SK-N-SH (cell line): Measurements from ENCODE around the gene CFAP97. TPM values are rescaled to one million over a fixed set of nuclear protein-coding genes. Genes with fewer than 3 reads are reported as not detected.

Source experiments
- CTCF ChIA-PET: fragments of 300-600, 350-600 bp; formaldehyde crosslinking; extraction: SDS; loops from one replicate; lab custom pipeline; 2021; lab: Yijun Ruan, JAX
- POLR2A ChIA-PET: fragments of 350-600 bp; sonication (Branson Sonifier 250); formaldehyde crosslinking; extraction: SDS; loops from one replicate; lab custom pipeline; 2020; ENCODE audit warnings: antibody characterized with exemption, inconsistent platforms; lab: Yijun Ruan, JAX
- DNase-seq: peaks from one replicate; pipeline ENCODE4 v3.0.0; 2012
- H2AFZ ChIP-seq: fragments of 200-600 bp; sonication (generic); 2 replicates; pipeline ENCODE4 v1.8.1; 2016; ENCODE audit warnings: antibody characterized with exemption, mild to moderate bottlenecking, low read depth
- H3F3A ChIP-seq: fragments of 200-600 bp; sonication (generic); replicated peaks from 2 replicates; pipeline ENCODE3; 2016; ENCODE audit warnings: antibody characterized with exemption, mild to moderate bottlenecking; ENCODE audit not compliant: insufficient read depth
- H3K27ac ChIP-seq, 2 experiments: fragments of 200-500 bp in 1 of 2; fragments of 200-600 bp in 1 of 2; sonication (Bioruptor generic) in 1 of 2; sonication (generic), shearing (Covaris generic) in 1 of 2; 2 replicates each; pipeline versions ENCODE4 v1.5.1 to v1.6.1; 2014 to 2016; ENCODE audit warnings: low read depth in 2 of 2, inconsistent platforms in 1 of 2, low read length in 1 of 2, mild to moderate bottlenecking in 1 of 2, mixed read lengths in 1 of 2
- H3K27me3 ChIP-seq: fragments of 200-600 bp; sonication (generic), shearing (Covaris generic); 2 replicates; pipeline ENCODE4 v1.6.1; 2016; ENCODE audit warnings: mixed run types; ENCODE audit not compliant: insufficient read depth
- H3K36me3 ChIP-seq, 2 experiments: fragments of 200-500 bp in 1 of 2; fragments of 200-600 bp in 1 of 2; sonication (Bioruptor generic) in 1 of 2; sonication (generic) in 1 of 2; replicated peaks in 1 of 2; 2 replicates each; pipeline versions ENCODE3 to v1.5.1; 2014 to 2016; ENCODE audit warnings: low read length in 1 of 2, mild to moderate bottlenecking in 1 of 2; ENCODE audit not compliant: insufficient read depth in 2 of 2, control insufficient read depth in 1 of 2
- H3K4me1 ChIP-seq, 2 experiments: fragments of 200-500 bp in 1 of 2; fragments of 200-600 bp in 1 of 2; sonication (Bioruptor generic) in 1 of 2; sonication (generic), shearing (Covaris generic) in 1 of 2; 2 replicates each; pipeline versions ENCODE4 v1.5.1 to v1.6.1; 2014 to 2016; ENCODE audit warnings: low read depth in 1 of 2, low read length in 1 of 2, mixed run types in 1 of 2; ENCODE audit not compliant: insufficient read depth in 2 of 2, control insufficient read depth in 1 of 2
- H3K4me2 ChIP-seq: fragments of 200-600 bp; sonication (generic), shearing (Covaris generic); 2 replicates; pipeline ENCODE4 v1.6.1; 2017; ENCODE audit warnings: mixed run types
- H3K4me3 ChIP-seq, 2 experiments: fragments of 200-500 bp in 1 of 2; fragments of 200-600 bp in 1 of 2; sonication (Bioruptor generic) in 1 of 2; sonication (generic), shearing (Covaris generic) in 1 of 2; 2 replicates each; pipeline versions ENCODE4 v1.5.1 to v1.8.1; 2014 to 2016; ENCODE audit warnings: low read depth in 2 of 2, inconsistent platforms in 1 of 2, low read length in 1 of 2, mild to moderate bottlenecking in 1 of 2, mixed read lengths in 1 of 2, moderate library complexity in 1 of 2
- H3K79me2 ChIP-seq: fragments of 200-600 bp; sonication (generic); 2 replicates; pipeline ENCODE4 v1.8.1; 2017; ENCODE audit warnings: mild to moderate bottlenecking; ENCODE audit not compliant: insufficient read depth
- H3K9ac ChIP-seq: fragments of 200-600 bp; sonication (generic); 2 replicates; pipeline ENCODE4 v1.6.1; 2017; ENCODE audit warnings: mixed run types
- H3K9me2 ChIP-seq: fragments of 200-600 bp; sonication (generic); 2 replicates; pipeline ENCODE4 v1.6.1; 2017; ENCODE audit warnings: mixed run types
- H3K9me3 ChIP-seq: fragments of 200-600 bp; sonication (generic); 2 replicates; pipeline ENCODE4 v1.6.1; 2017; ENCODE audit warnings: mixed run types, mild to moderate bottlenecking, moderate library complexity
- H4K20me1 ChIP-seq: fragments of 200-600 bp; sonication (generic); 2 replicates; pipeline ENCODE4 v1.6.1; 2017; ENCODE audit warnings: mild to moderate bottlenecking, mixed run types; ENCODE audit not compliant: insufficient read depth
- CTCF ChIP-seq: fragments of 200-600 bp; sonication (generic); IDR thresholded peaks from 2 replicates; pipeline ENCODE4 v1.6.1; 2017; ENCODE audit warnings: antibody characterized with exemption, mild to moderate bottlenecking, moderate library complexity
- FOXJ3 ChIP-seq: sonication (generic); formaldehyde crosslinking; IDR thresholded peaks from 2 replicates; pipeline ENCODE4 v1.5.1; 2020; ENCODE audit warnings: mild to moderate bottlenecking, missing genetic modification reagents
- MAX ChIP-seq: IDR thresholded peaks from 2 replicates; pipeline ENCODE4 v1.4.0; 2012; ENCODE audit warnings: low read depth
- POLR2AphosphoS5 ChIP-seq: IDR thresholded peaks from 2 replicates; pipeline ENCODE4 v1.6.1; 2012; ENCODE audit warnings: low read depth, low read length
- RAD21 ChIP-seq: IDR thresholded peaks from 2 replicates; pipeline ENCODE4 v1.6.1; 2012; ENCODE audit warnings: mild to moderate bottlenecking, low read length
- RFX5 ChIP-seq: IDR thresholded peaks from 2 replicates; pipeline ENCODE4 v1.6.1; 2012; ENCODE audit warnings: mild to moderate bottlenecking, improper control_type of control experiment, low read length
- SMC3 ChIP-seq: IDR thresholded peaks from 2 replicates; pipeline ENCODE4 v1.6.1; 2012; ENCODE audit warnings: low read depth, low read length, improper control_type of control experiment
- USF1 ChIP-seq: IDR thresholded peaks from 2 replicates; pipeline ENCODE4 v1.4.0; 2012; ENCODE audit warnings: low read depth, borderline replicate concordance
- YY1 ChIP-seq: IDR thresholded peaks from 2 replicates; pipeline ENCODE4 v1.4.0; 2012; ENCODE audit warnings: low read depth, mild to moderate bottlenecking
- ZBTB33 ChIP-seq: IDR thresholded peaks from 2 replicates; pipeline ENCODE4 v1.4.0; 2012; ENCODE audit warnings: low read depth, borderline replicate concordance
- WGBS: methylation state at CpG from one replicate; pipeline ENCODE4 v1.1.6; 2017; ENCODE audit warnings: low lambda C conversion rate; 5-methylcytosine and 5-hydroxymethylcytosine counted together
- polyA plus RNA-seq, 3 experiments: library from polyadenylated mRNA; depleted of rRNA; stranded (reverse); fragments of >200 nt; gene quantifications; 2 replicates each; pipeline ENCODE4 v1.2.3, GENCODE V29; 2012

The CFAP97 gene
- polyA plus RNA-seq, 1 of the 3 experiments (the other 2 are of a cell fraction) = 10.6 TPM

GRCh38 chr4:185227131-185227551 is 23.3 kb upstream of the CFAP97 start:
- CTCF ChIA-PET = interaction anchor here (0.5 to 1.3 kb wide), 6 partner anchors 9 to 811 kb away, joined by 3 to 4 read pairs (median 3); no protein-coding TSS in a partner anchor
- H4K20me1 ChIP-seq = peaks cover 25% of the 10 kb centered on the region
- no peak for DNase-seq

GRCh38 chr4:185225940-185226339 is 22.1 kb upstream of the CFAP97 start:
- no peaks in the 10 kb centered on the region for H3K9me2 ChIP-seq
- no peak overlapping the region for H3K27ac ChIP-seq
- TF ChIP-seq MAX = no peak
- no peak for TF ChIP-seq USF1
- no peak for TF ChIP-seq YY1
- TF ChIP-seq ZBTB33 = no peak
- no peak for TF ChIP-seq CTCF
- no peak for TF ChIP-seq RFX5
- TF ChIP-seq, all 33 proteins: peak for 0
- H3K4me3 ChIP-seq = no peak overlapping the region
- WGBS = 96% methylated on average over 6 of the region's 6 CpGs
- H3K27me3 ChIP-seq = no peaks in the 10 kb centered on the region
- ChIA-PET CTCF (interaction anchor here (1.1 to 1.7 kb wide), 2 partner anchors 13 to 14 kb away, joined by 4 to 7 read pairs; no protein-coding TSS in a partner anchor), POLR2A (no interaction called here)
- no peaks in the 10 kb centered on the region for H3K9me3 ChIP-seq
- H3K4me1 ChIP-seq = peaks cover 0 to 14% of the 10 kb centered on the region in 2 experiments; a peak in 3 of 4 replicates
- DNase-seq = no peak
- no peak overlapping the region for H3K9ac ChIP-seq
- peaks cover 96% of the 10 kb centered on the region for H3K79me2 ChIP-seq
- H3F3A ChIP-seq = peaks cover 18% of the 10 kb centered on the region
- no peak overlapping the region for H3K4me2 ChIP-seq
- peaks cover 26% of the 10 kb centered on the region for H4K20me1 ChIP-seq
- H3K36me3 ChIP-seq = no peaks in the 10 kb centered on the region
- no peak overlapping the region for H2AFZ ChIP-seq

More at GRCh38 chr4:185227131-185227551, 23.3 kb upstream of the CFAP97 start:
- H3K4me2 ChIP-seq = no peak overlapping the region
- H3K4me3 ChIP-seq = no peak overlapping the region
- no peaks in the 10 kb centered on the region for H3K36me3 ChIP-seq
- POLR2A ChIA-PET = interaction anchor here (0.6 kb wide), 1 partner anchor 289 kb away, joined by 3 read pairs; no protein-coding TSS in a partner anchor
- WGBS = 79% methylated on average over 4 of the region's 4 CpGs
- H3K4me1 ChIP-seq = peaks cover 5 to 6% of the 10 kb centered on the region in 2 experiments
- H3K9me3 ChIP-seq = no peaks in the 10 kb centered on the region
- no peak overlapping the region for H3K9ac ChIP-seq
- no peaks in the 10 kb centered on the region for H3K27me3 ChIP-seq
- peak; percentile 51 for TF ChIP-seq RAD21
- no peak for TF ChIP-seq FOXJ3 (CRISPR knock-in tag)
- TF ChIP-seq CTCF = peak; percentile 13; the same call in 1 of the 2 replicates
- TF ChIP-seq POLR2AphosphoS5 = no peak
- peak; percentile 8; the same call in 1 of the 2 replicates for TF ChIP-seq SMC3
- TF ChIP-seq, all 33 proteins: peak for 3
- Histone ChIP-seq H3K27ac (no peak overlapping the region), H2AFZ (no peak overlapping the region), H3K79me2 (peaks cover 96% of the 10 kb centered on the region), H3F3A (peaks cover 18% of the 10 kb centered on the region), H3K9me2 (no peaks in the 10 kb centered on the region)
